ENCODE measurements around the gene CD180.

DNA sequence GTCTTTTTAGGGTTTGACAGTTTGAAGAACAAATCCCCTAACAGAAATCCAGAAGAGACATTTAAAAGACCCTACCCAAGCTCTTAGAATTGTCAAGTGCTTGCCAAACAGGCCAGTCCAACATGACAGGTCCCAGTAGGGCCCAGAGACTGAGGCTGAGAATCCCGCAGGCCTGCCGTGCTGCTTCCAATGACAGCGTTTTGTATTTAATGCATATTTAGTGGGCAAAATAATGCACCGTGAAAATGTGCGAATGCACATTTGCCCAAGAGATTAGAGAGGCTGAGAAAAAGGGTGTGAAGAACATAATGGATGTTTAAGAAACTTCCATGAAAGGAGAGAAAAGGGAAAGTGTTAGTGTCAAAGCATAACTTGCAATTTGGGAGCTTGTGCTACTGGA, 57.6 kb downstream of the CD180 start:
- TF ChIP-seq POLR2A (IDR thresholded peaks at IDR 0.05; ENCODE audit: low read length) = no peak
- no peak for TF ChIP-seq GATA1 (IDR thresholded peaks at IDR 0.05; ENCODE audit: low read depth, low read length)

Data from erythroblast (primary cell).